Transverse colon (tissue), 4 donors: ENCODE data around the gene FAM47E. TPM values are rescaled to one million over a fixed set of nuclear protein-coding genes. Genes with fewer than 3 reads are reported as not detected.

Experiments
- DNase-seq: peaks from one replicate; pipeline ENCODE4 v3.0.0-alpha.2; 2019
- H3K27ac ChIP-seq, 4 donors: fragments of 200-600 bp; sonication (generic); 2 replicates each; pipeline ENCODE4 v1.5.1; 2016 to 2018; ENCODE audit warnings: inconsistent platforms in 4 of 4
- H3K27me3 ChIP-seq: fragments of 200-600 bp; sonication (generic); 2 replicates; pipeline ENCODE4 v1.5.1; 2017; ENCODE audit warnings: inconsistent platforms
- H3K36me3 ChIP-seq, 4 donors: fragments of 200-600 bp; sonication (generic); 2 replicates each; pipeline ENCODE4 v1.5.1; 2017 to 2019; ENCODE audit warnings: inconsistent platforms in 4 of 4
- H3K4me1 ChIP-seq, 4 donors: fragments of 200-600 bp; sonication (generic); 2 replicates each; pipeline ENCODE4 v1.5.1; 2017 to 2020; ENCODE audit warnings: inconsistent platforms in 4 of 4
- H3K4me3 ChIP-seq, 4 donors: fragments of 200-600 bp; sonication (generic); 1 replicate in 1 of 4; 2 replicates in 3 of 4; pipeline versions ENCODE4 v1.5.1 to v1.6.1; 2017 to 2019; ENCODE audit warnings: inconsistent platforms in 4 of 4
- H3K9me3 ChIP-seq, 2 donors: fragments of 200-600 bp; sonication (generic); 2 replicates each; pipeline ENCODE4 v1.5.1; 2017 to 2019; ENCODE audit warnings: inconsistent platforms in 2 of 2
- EP300 ChIP-seq: sonication (generic); formaldehyde crosslinking; IDR thresholded peaks from one replicate; pipeline ENCODE4 v1.6.1; 2017; ENCODE audit warnings: antibody characterized with exemption, low read depth
- POLR2A ChIP-seq: fragments of 450-650 bp; IDR thresholded peaks from one replicate; pipeline ENCODE4 v1.6.1; 2016; ENCODE audit warnings: antibody characterized with exemption, mild to moderate bottlenecking, moderate library complexity
- POLR2AphosphoS5 ChIP-seq, 3 donors: sonication (generic); formaldehyde crosslinking; IDR thresholded peaks; one replicate each; pipeline ENCODE4 v1.6.1; 2016; ENCODE audit warnings: antibody characterized with exemption in 3 of 3
- WGBS, 2 donors: methylation state at CpG; one replicate each; pipeline ENCODE4 v1.1.5; 2018; ENCODE audit warnings: low coverage in 1 of 2; 5-methylcytosine and 5-hydroxymethylcytosine counted together
- in situ Hi-C, 4 donors: fragments of 200-750 bp; cut with MboI; loops; one replicate each; pipeline versions ENCODE4 v1.15.0 to v1.15.1; 2017; ENCODE audit warnings: low sequenced_read_pairs in 3 of 4, low pct_ligation_motif_present in 1 of 4, low pct_unique_long_range_greater_than_20kb in 1 of 4
- intact Hi-C: fragments of 100-400 bp; cut with DNase I; formaldehyde crosslinking; loops from one replicate; pipeline ENCODE4 v1.15.1; 2023; ENCODE audit warnings: low total_unique reads
- total RNA-seq, 4 donors: library from RNA; depleted of rRNA; stranded (reverse); fragments of >200 nt; gene quantifications; one replicate each; pipeline ENCODE4 v1.1.0, GENCODE V29; 2016
- TF ChIP-seq, protein P1 (sequence below), 5 experiments: fragments of 200-600 bp in 3 of 5; fragments of 450-650 bp in 2 of 5; sonication (generic) in 3 of 5; IDR thresholded peaks; 1 replicate in 2 of 5; 2 replicates in 3 of 5; pipeline ENCODE4 v1.5.1; 2016 to 2017; ENCODE audit warnings: antibody characterized with exemption in 5 of 5, inconsistent platforms in 3 of 5, mild to moderate bottlenecking in 2 of 5, moderate library complexity in 1 of 5

The FAM47E gene
- total RNA-seq, 4 donors from 2014 or later = 0.20 to 7.8 (median 2.8) TPM

GRCh38 chr4:76292730-76293129 is 41.2 kb downstream of the FAM47E start:
- intact Hi-C loops (no loop called here), in situ Hi-C loops (no loop called here)
- Histone ChIP-seq H3K36me3 (no peaks in the 10 kb centered on the region), H3K4me1 (peaks cover 0 to 5% (median 0%) of the 10 kb centered on the region in 4 donors), H3K4me3 (no peak overlapping the region), H3K27ac (no peak overlapping the region), H3K27me3 (no peaks in the 10 kb centered on the region), H3K9me3 (no peaks in the 10 kb centered on the region)
- DNase-seq = no peak
- TF ChIP-seq POLR2AphosphoS5 (IDR thresholded peaks at IDR 0.05) = no peak
- 57 to 73% methylated on average over 1 to 3 of the region's 3 CpGs for WGBS, 2 donors

DNA sequence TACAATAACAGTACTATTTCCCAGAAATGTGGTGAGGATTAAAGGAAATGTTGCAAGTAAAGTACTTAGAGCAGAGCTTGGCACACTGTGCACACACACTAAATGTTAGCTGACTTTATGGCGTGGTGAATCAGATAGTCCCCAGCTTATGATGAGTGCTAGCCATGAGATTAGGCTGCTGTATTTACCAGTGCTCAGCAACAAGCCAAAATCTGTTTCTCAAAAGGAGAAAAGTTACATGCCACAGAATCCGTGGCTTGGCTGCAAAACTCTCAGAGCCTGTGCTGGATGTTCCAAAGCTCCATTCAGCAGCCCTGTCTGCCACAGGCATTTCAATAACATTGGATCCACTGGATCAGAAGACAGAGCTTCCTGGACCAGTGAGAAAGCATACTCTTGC is 42.3 kb downstream of the FAM47E start:
- Histone ChIP-seq H3K27me3 (no peaks in the 10 kb centered on the region), H3K4me1 (peaks cover 0 to 5% (median 0%) of the 10 kb centered on the region in 4 donors), H3K36me3 (no peaks in the 10 kb centered on the region), H3K27ac (no peak overlapping the region), H3K4me3 (no peak overlapping the region), H3K9me3 (no peaks in the 10 kb centered on the region)
- intact Hi-C loops (no loop called here), in situ Hi-C loops (no loop called here)
- WGBS, 2 donors = 50% methylated on average over 2 of the region's 2 CpGs; no CpG with 5 or more reads in 1 of the 2 donors
- no peak for TF ChIP-seq EP300
- no peak for DNase-seq

- intact Hi-C loops (no loop called here), in situ Hi-C loops (no loop called here)
- H3K9me3 ChIP-seq = no peaks in the 10 kb centered on the region
- no peak for DNase-seq
- no peak for TF ChIP-seq EP300
- no peak overlapping the region for H3K27ac ChIP-seq
- H3K27me3 ChIP-seq = no peaks in the 10 kb centered on the region
- H3K36me3 ChIP-seq = no peaks in the 10 kb centered on the region
- H3K4me1 ChIP-seq = peaks cover 0 to 12% (median 0%) of the 10 kb centered on the region in 4 donors
- 84 to 97% methylated on average over 3 of the region's 3 CpGs for WGBS, 2 donors
- H3K4me3 ChIP-seq = no peak overlapping the region
Measured at GRCh38 chr4:76296286-76296820, 44.8 kb downstream of the FAM47E start.

GRCh38 chr4:76298227-76298626 is 46.7 kb downstream of the FAM47E start:
- no peak for DNase-seq
- H3K4me3 ChIP-seq = no peak overlapping the region
- TF ChIP-seq POLR2AphosphoS5 (IDR thresholded peaks at IDR 0.05) (no peak), EP300 (no peak), POLR2A (no peak)
- TF ChIP-seq, protein P1, sequence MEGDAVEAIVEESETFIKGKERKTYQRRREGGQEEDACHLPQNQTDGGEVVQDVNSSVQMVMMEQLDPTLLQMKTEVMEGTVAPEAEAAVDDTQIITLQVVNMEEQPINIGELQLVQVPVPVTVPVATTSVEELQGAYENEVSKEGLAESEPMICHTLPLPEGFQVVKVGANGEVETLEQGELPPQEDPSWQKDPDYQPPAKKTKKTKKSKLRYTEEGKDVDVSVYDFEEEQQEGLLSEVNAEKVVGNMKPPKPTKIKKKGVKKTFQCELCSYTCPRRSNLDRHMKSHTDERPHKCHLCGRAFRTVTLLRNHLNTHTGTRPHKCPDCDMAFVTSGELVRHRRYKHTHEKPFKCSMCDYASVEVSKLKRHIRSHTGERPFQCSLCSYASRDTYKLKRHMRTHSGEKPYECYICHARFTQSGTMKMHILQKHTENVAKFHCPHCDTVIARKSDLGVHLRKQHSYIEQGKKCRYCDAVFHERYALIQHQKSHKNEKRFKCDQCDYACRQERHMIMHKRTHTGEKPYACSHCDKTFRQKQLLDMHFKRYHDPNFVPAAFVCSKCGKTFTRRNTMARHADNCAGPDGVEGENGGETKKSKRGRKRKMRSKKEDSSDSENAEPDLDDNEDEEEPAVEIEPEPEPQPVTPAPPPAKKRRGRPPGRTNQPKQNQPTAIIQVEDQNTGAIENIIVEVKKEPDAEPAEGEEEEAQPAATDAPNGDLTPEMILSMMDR (IDR thresholded peaks at IDR 0.05) = no peak
- no peaks in the 10 kb centered on the region for H3K36me3 ChIP-seq
- H3K4me1 ChIP-seq = peaks cover 0 to 22% (median 0%) of the 10 kb centered on the region in 4 donors
- H3K9me3 ChIP-seq = no peaks in the 10 kb centered on the region
- no peak overlapping the region for H3K27ac ChIP-seq
- intact Hi-C loops (no loop called here), in situ Hi-C loops (no loop called here)
- no peaks in the 10 kb centered on the region for H3K27me3 ChIP-seq

DNA sequence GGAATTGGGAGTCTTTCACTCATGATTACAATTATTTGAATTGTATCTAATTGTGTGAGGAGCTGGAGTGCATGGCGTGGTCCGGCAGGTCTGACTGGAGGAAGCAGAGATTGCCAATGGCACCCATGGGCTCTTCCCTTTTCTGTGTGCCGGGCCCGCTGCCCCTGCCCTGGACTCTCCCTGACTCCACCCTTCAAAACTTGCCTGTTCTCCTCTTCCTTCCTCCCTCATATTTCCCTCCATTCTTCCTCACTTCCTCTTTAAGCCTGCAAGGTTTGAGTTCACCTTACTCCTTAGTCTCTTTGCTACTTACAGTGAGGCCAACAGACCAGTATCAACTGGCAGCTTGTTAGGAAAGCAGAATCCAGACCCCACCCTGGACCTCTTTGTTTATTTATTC is 48.5 kb downstream of the FAM47E start:
- in situ Hi-C loops (no loop called here), intact Hi-C loops (loop anchor here (10.0 kb wide), 1 partner anchor 125 kb away; no protein-coding TSS in a partner anchor)
- H3K9me3 ChIP-seq = no peaks in the 10 kb centered on the region
- TF ChIP-seq POLR2AphosphoS5 (IDR thresholded peaks at IDR 0.05) = no peak
- TF ChIP-seq POLR2A = no peak
- TF ChIP-seq, protein P1 (IDR thresholded peaks at IDR 0.05) = no peak
- H3K4me1 ChIP-seq = peaks cover 0 to 27% (median 0%) of the 10 kb centered on the region in 4 donors
- 42 to 69% methylated on average over 2 to 4 of the region's 4 CpGs for WGBS, 2 donors
- no peak overlapping the region for H3K27ac ChIP-seq
- H3K36me3 ChIP-seq = no peaks in the 10 kb centered on the region
- H3K27me3 ChIP-seq = no peaks in the 10 kb centered on the region
- H3K4me3 ChIP-seq = no peak overlapping the region
- DNase-seq = no peak
